ENCODE data around the gene NAB2. TPM values are rescaled to one million over a fixed set of nuclear protein-coding genes. Genes with fewer than 3 reads are reported as not detected.

The NAB2 gene
- total and polyA plus RNA-seq, 9 of the 15 experiments (the other 6 are each of a cell fraction or from before 2014, with no cell fraction given): 0.45 to 40.9 (median 20.4) TPM

GRCh38 chr12:57109207-57110103, 20.5 kb downstream of the NAB2 start (continued):
- TF ChIP-seq RBM25 (IDR thresholded peaks at IDR 0.05; ENCODE audit: low read depth, low read length, severe bottlenecking) (peak; percentile 93), THAP12 (CRISPR knock-in tag; IDR thresholded peaks at IDR 0.05) (no peak), BHLHE40 (IDR thresholded peaks at IDR 0.05; ENCODE audit: low read length) (no peak)

GRCh38 chr12:57110104-57111030, 21.5 kb downstream of the NAB2 start:
- Histone ChIP-seq H3K4me3 (peak overlapping the region; percentile 48), H4K20me1 (replicated peaks; ENCODE audit: control insufficient read depth, insufficient read depth, low read length) (no peaks in the 10 kb centered on the region), H3K9me1 (ENCODE audit: control insufficient read depth, insufficient read depth, low read length) (no peaks in the 10 kb centered on the region), H3K9me3 (replicated peaks; ENCODE audit: control insufficient read depth, insufficient read depth, low read depth, low read length) (no peaks in the 10 kb centered on the region), H3K27ac (ENCODE audit: extremely low read depth, low read depth, low read length) (peak overlapping the region; percentile 91), H3K9ac (ENCODE audit: insufficient read depth in 1 of 2, low read depth in 2 of 2, low read length in 2 of 2) (peak overlapping the region; percentile 81 to 92), H3K4me1 (replicated peaks in 1 of 2; ENCODE audit: control insufficient read depth in 2 of 2, insufficient read depth in 2 of 2, low read length in 2 of 2) (peaks cover 22 to 37% of the 10 kb centered on the region in 2 experiments; a peak in 4 of 5 replicates), H3K79me2 (ENCODE audit: control insufficient read depth, insufficient read depth, low read length) (peaks cover 12% of the 10 kb centered on the region; the same call in 2 of the 3 replicates), H3K27me3 (ENCODE audit: control insufficient read depth in 2 of 2, insufficient read depth in 2 of 2, low read length in 2 of 2) (no peaks in the 10 kb centered on the region), H3K4me2 (ENCODE audit: insufficient read depth, low read length) (peak overlapping the region; percentile 97), H3K36me3 (ENCODE audit: control insufficient read depth, insufficient read depth, low read length) (peaks cover 18% of the 10 kb centered on the region; the same call in 2 of the 3 replicates), H2AFZ (ENCODE audit: low read depth, low read length) (peak overlapping the region; percentile 93)
- peak; percentile 62 for ATAC-seq
- intact Hi-C loops (cut with micrococcal nuclease) (loop anchor here (1.0 to 5.0 kb wide), 2 partner anchors 22 to 268 kb away; no protein-coding TSS in a partner anchor), in situ Hi-C loops (cut with MboI) (loop anchor here (5.0 kb wide), 2 partner anchors 43 to 103 kb away; partner anchors contain the start of gene ZBTB39)
- peak; percentile 66 to 84 (median 76) for DNase-seq (ENCODE audit: extremely low read depth in 1 of 4, low spot score in 3 of 4)
- BruUV-seq (replicated peaks): TSS peak; percentile 86
- CTCF ChIA-PET (ENCODE audit: low intra/inter-chr PET ratio): interaction anchor here (0.6 to 3.4 kb wide), 2 partner anchors 40 to 89 kb away, joined by 4 to 73 read pairs; no protein-coding TSS in a partner anchor
- POLR2A ChIA-PET: interaction anchor here (0.6 to 2.5 kb wide), 14 partner anchors 9 to 385 kb away, joined by 3 to 32 read pairs (median 6); partner anchors contain the start of genes NACA and NEMP1
- 5% methylated on average over 19 of the region's 28 CpGs for WGBS (ENCODE audit: insufficient coverage, low coverage, missing lambda C conversion rate)
- FAIRE-seq: peak; percentile 84
- TF ChIP-seq ATF6 (CRISPR knock-in tag; IDR thresholded peaks at IDR 0.05) (no peak), ZBTB49 (CRISPR knock-in tag; IDR thresholded peaks at IDR 0.05; ENCODE audit: borderline replicate concordance) (no peak), GABPB2 (CRISPR knock-in tag; conservative IDR thresholded peaks at IDR 0.05) (no peak), CEBPB (tag; IDR thresholded peaks at IDR 0.05) (peak; percentile 68), RB1 (IDR thresholded peaks at IDR 0.05; ENCODE audit: low read depth) (0 out of 2 replicates have a peak, but pooled peaks have one; percentile 31), CCAR2 (IDR thresholded peaks at IDR 0.05; ENCODE audit: low read depth, low read length) (no peak)

Measured in K562 (cell line).